SH-SY5Y (cell line): ENCODE measurements around the gene TTLL13.

Source experiments
- GATA2 ChIP-seq: IDR thresholded peaks from 2 replicates; pipeline ENCODE4 v1.6.1; 2011; ENCODE audit warnings: mild to moderate bottlenecking, low read depth, low read length
- GATA3 ChIP-seq: IDR thresholded peaks from 2 replicates; pipeline ENCODE4 v1.6.1; 2011; ENCODE audit warnings: low read depth, mild to moderate bottlenecking, low read length, moderate library complexity

GRCh38 chr15:90306560-90306959 is 57.2 kb downstream of the TTLL13 start:
- no peak for TF ChIP-seq GATA2
- no peak for TF ChIP-seq GATA3
